RWPE1 (cell line): ENCODE results near the gene MOGAT3.

Experiments
- CTCF ChIA-PET: fragments of 350-600 bp; sonication (Branson Sonifier 250); formaldehyde crosslinking; extraction: SDS; loops from one replicate; lab custom pipeline; 2021; lab: Yijun Ruan, JAX
- POLR2A ChIA-PET: fragments of 400-600 bp; formaldehyde crosslinking; extraction: SDS; loops from one replicate; lab custom pipeline; 2020; ENCODE audit warnings: antibody characterized with exemption; ENCODE audit not compliant: low non-redundant PET; lab: Yijun Ruan, JAX
- DNase-seq: peaks from one replicate; pipeline ENCODE4 v3.0.0; 2012; ENCODE audit warnings: low spot score
- H3K27ac ChIP-seq: fragments of 450-650 bp; 2 replicates; pipeline ENCODE4 v1.5.1; 2017
- TF ChIP-seq, protein P1 (sequence below): fragments of 450-650 bp; conservative IDR thresholded peaks from 2 replicates; pipeline ENCODE4 v1.5.1; 2017; ENCODE audit warnings: low read depth, mild to moderate bottlenecking

The MOGAT3 gene

GRCh38 chr7:101189109-101189508 lies 11.7 kb downstream of the MOGAT3 start:
- POLR2A ChIA-PET, result no interaction called here
- CTCF ChIA-PET, result interaction anchor here (0.7 kb wide), 1 partner anchor 26 kb away, joined by 3 read pairs; no protein-coding TSS in a partner anchor
- DNase-seq, result no peak
- TF ChIP-seq, protein P1, sequence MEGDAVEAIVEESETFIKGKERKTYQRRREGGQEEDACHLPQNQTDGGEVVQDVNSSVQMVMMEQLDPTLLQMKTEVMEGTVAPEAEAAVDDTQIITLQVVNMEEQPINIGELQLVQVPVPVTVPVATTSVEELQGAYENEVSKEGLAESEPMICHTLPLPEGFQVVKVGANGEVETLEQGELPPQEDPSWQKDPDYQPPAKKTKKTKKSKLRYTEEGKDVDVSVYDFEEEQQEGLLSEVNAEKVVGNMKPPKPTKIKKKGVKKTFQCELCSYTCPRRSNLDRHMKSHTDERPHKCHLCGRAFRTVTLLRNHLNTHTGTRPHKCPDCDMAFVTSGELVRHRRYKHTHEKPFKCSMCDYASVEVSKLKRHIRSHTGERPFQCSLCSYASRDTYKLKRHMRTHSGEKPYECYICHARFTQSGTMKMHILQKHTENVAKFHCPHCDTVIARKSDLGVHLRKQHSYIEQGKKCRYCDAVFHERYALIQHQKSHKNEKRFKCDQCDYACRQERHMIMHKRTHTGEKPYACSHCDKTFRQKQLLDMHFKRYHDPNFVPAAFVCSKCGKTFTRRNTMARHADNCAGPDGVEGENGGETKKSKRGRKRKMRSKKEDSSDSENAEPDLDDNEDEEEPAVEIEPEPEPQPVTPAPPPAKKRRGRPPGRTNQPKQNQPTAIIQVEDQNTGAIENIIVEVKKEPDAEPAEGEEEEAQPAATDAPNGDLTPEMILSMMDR, result no peak
- H3K27ac ChIP-seq, result no peak overlapping the region

- DNase-seq, result no peak
- ChIA-PET CTCF (interaction anchor here (0.6 to 1.6 kb wide), 4 partner anchors 43 to 190 kb away, joined by 3 to 5 read pairs (median 4); no protein-coding TSS in a partner anchor), POLR2A (interaction anchor here (0.7 kb wide), 1 partner anchor 9 kb away, joined by 9 read pairs; no protein-coding TSS in a partner anchor)
- H3K27ac ChIP-seq, result no peak overlapping the region
- TF ChIP-seq, protein P1, result no peak
Observed at GRCh38 chr7:101186844-101187428, 13.9 kb downstream of the MOGAT3 start.

- H3K27ac ChIP-seq, result no peak overlapping the region
- TF ChIP-seq, protein P1, result no peak
- POLR2A ChIA-PET, result no interaction called here
- no peak for DNase-seq
- CTCF ChIA-PET, result interaction anchor here (0.9 to 1.6 kb wide), 2 partner anchors 42 to 43 kb away, joined by 4 to 5 read pairs; no protein-coding TSS in a partner anchor
Observed at GRCh38 chr7:101186194-101186593, 14.6 kb downstream of the MOGAT3 start.

DNA sequence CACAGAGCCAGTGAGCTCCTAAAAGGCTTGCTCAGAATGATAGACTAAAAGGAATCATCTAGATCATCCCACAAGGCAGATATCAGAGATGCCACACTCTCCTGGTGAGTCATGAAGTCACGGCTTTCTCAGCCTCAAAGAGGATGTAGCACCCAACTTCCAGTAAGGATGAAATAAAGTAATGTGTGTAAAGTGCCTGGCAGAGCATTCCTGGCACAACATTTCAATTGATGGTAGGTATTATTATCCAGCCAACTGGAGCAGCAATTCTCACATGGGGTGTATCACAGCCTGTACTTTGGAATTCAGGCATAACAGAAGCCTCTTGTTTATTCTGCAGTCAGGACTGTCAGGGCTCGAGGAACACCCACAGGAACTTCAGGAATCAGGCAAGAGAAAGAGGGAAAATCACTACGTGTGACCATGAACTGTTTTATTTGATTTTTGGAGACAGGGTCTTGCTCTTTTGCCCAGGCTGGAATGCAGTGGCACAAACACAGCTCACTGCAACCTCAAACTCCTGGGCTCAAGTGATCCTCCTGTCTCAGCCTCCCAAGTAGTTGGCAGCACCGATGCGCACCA lies 15.5 kb downstream of the MOGAT3 start:
- DNase-seq, result no peak
- POLR2A ChIA-PET, result no interaction called here
- CTCF ChIA-PET, result interaction anchor here (1.6 kb wide), 1 partner anchor 41 kb away, joined by 4 read pairs; no protein-coding TSS in a partner anchor
- H3K27ac ChIP-seq, result no peak overlapping the region
- TF ChIP-seq, protein P1, result no peak

GRCh38 chr7:101180130-101180755 lies 20.6 kb downstream of the MOGAT3 start, which contains the start of gene NAT16:
NAT16 (minus strand) TSS chr7:101180293; CDS start chr7:101174807, 5,486 bp downstream.
- TF ChIP-seq, protein P1, result no peak
- ChIA-PET POLR2A (no interaction called here), CTCF (interaction anchor here (0.7 kb wide), 1 partner anchor 23 kb away, joined by 3 read pairs; no protein-coding TSS in a partner anchor)
- DNase-seq, result no peak
- H3K27ac ChIP-seq, result no peak within 1 kb of the TSS

- ChIA-PET POLR2A (no interaction called here), CTCF (interaction anchor here (0.7 kb wide), 1 partner anchor 22 kb away, joined by 3 read pairs; no protein-coding TSS in a partner anchor)
- TF ChIP-seq, protein P1, result no peak
- no peak for DNase-seq
- H3K27ac ChIP-seq, result no peak overlapping the region
Observed at GRCh38 chr7:101179713-101180112, 21.1 kb downstream of the MOGAT3 start.
